Dermis microvascular lymphatic vessel endothelial cell (primary cell): Measurements from ENCODE around the gene MYH9. TPM values are rescaled to one million over a fixed set of nuclear protein-coding genes. Genes with fewer than 3 reads are reported as not detected.

Source experiments
- DNase-seq, 2 donors: peaks; one replicate each; pipeline versions ENCODE4 v3.0.0 to v3.0.0-alpha.2; 2010; ENCODE audit warnings: low read depth in 2 of 2
- total RNA-seq: library from RNA; depleted of rRNA; stranded (reverse); fragments of >200 nt; gene quantifications from 2 replicates; pipeline ENCODE4 v1.2.1, GENCODE V29; 2014

MYH9 gene
- total RNA-seq, 1 donor from 2014 or later = 455 TPM

DNA sequence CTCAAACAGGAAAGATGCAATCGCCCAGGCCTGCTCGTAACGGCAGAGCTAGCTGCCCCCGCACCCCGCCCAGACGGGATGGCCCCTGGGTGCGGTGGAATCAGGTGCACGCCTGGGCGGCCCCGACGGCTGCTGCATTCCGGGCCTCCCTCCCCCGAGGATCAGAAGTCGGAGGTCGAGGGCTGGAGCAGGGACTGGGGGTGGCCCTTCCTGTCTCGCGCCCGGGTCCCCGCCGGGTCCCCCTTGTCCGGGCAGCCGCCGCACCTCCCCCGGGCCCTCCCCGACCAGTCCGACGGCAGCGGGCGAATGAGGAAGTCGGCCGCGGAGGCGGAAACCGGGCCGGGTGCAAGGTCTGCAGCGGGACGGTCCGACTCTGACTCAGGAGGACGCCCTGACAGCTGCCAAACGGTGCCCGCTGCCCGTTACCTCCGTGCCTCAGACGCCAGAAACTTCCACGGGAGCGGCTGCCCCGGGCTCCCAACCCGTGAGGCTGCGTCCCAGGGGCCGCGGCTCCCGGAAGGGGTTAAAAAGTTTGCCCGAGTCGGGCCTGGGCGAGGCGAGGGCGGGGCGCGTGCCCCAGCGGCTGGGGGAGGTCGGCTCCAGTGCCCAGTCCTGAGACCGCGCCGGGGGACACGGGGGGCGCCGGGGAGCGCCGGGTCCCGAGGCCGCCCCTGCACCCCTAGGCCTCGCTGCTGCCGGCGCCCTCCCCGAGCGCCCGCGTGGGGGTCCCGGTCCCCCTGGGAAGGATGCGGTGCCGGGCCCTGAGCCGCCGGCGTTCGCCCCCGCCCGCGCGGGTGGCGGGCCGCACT is 663 bp downstream of the MYH9 start:
- DNase-seq = peak in 1 of 2 donors; percentile 61

DNA sequence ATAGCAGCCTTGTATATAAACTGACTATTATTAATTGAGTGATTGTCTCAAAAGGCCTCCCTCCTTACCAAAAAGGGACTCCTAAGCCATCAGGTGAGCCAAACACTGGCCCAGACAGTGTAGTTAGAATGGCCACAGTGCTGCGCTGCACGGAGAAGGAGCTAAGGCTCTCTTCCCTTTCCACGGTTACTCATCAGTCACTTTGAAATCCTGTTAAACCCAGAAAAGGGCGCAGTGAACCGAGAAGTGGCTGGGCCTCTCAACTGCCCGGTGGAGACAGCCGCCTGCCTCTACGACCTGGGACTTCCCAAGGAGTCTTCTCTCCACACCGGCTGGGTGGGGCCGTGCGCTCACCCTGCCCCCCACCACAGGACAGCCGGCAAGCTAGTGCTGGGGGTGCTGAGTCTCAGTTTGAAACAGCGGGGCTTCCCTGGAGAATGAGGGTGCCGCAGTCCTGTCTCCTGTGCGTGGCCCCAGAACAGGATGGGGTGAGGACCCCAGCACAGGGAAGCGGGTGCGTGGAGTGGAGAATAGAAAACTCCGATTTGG is 1.3 kb downstream of the MYH9 start:
- peak in 1 of 2 donors; percentile 43 for DNase-seq

- no peak for DNase-seq
These were observed 2.0 kb downstream of the MYH9 start for GRCh38 chr22:36385491-36386350.

DNA sequence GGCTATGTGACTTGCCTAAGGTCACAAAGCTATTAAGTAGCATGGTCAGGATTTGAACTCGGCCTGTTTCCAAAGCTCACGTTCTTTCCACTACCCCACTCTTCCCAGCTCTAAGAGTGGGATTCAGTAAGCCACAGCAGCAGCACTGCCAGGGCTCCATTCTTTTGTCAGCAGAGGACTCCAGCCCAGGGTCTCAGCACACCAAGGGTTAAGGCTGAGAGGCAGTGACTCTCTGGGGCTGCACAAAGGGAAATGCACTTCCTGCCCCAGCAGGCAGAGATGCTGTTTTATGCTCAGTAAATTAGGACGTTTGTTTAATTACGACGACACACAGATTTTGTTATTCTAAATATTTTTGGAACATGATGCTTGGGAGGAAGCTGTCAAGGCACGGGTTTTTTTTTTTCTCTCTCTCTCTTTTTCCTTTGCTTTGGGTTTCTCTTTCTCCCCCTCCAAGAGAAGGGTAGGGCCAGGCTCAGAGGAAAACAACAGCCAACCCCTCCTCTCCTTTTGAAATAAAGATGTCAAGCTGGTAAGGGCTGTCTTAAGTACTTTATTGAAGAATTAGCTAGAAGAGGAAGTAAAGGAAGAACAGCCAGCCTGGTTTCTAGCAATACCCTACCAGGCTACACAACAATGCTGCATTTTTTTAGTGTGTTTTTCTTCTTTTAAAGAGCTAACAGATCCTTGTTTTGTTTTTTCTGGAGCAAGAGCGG is 2.8 kb downstream of the MYH9 start:
- peak in 1 of 2 donors; percentile 53 for DNase-seq

GRCh38 chr22:36383110-36383581 is 4.6 kb downstream of the MYH9 start:
- DNase-seq = peak in 1 of 2 donors; percentile 71

DNA sequence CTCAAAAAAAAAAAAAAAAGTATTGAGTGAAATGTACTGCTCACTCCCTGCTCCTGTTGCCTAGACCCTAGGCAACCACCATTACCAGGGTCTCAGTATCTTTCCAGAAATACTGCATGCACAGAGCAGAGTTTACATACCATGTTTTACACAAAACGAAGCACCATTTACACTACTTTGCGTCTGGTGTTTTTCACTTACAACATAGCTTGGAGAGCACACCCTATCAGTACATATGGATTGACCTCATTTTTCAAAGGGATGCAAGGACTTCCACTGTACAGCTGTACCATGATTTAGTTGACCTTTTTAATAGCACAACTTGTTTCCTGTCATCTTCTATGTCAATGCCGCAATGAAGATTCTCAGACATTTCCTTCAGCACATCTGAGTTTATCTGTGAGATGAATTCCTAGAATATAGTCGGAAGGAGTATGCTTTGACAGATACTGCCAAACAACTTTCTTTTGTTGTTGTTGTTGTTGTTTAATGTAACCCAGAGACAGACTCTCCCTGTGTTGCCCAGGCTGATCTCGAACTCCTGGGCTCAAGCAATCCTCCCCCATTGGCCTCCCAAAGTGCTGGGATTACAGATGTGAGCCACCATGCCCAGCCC is 6.1 kb downstream of the MYH9 start:
- no peak for DNase-seq

GRCh38 chr22:36379593-36380361 is 8.0 kb downstream of the MYH9 start:
- DNase-seq = peak in 1 of 2 donors; percentile 46

DNA sequence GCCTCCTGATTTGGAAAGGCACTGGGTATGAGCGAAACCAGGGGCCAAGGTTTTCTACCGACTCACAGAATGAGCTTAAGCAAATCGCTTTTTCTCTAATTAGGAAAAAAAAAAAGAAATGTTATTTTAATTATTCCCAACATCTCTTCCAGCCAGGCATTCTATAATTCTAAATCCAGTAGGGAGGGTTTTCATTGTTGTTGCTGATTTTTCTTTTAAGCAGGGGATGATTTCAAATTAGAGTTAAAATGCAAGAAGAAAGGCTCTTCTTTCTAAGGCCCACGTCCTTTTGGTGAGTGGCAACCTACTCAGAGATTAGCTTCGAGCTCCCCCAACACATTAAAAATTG is 8.9 kb downstream of the MYH9 start:
- DNase-seq = no peak

DNA sequence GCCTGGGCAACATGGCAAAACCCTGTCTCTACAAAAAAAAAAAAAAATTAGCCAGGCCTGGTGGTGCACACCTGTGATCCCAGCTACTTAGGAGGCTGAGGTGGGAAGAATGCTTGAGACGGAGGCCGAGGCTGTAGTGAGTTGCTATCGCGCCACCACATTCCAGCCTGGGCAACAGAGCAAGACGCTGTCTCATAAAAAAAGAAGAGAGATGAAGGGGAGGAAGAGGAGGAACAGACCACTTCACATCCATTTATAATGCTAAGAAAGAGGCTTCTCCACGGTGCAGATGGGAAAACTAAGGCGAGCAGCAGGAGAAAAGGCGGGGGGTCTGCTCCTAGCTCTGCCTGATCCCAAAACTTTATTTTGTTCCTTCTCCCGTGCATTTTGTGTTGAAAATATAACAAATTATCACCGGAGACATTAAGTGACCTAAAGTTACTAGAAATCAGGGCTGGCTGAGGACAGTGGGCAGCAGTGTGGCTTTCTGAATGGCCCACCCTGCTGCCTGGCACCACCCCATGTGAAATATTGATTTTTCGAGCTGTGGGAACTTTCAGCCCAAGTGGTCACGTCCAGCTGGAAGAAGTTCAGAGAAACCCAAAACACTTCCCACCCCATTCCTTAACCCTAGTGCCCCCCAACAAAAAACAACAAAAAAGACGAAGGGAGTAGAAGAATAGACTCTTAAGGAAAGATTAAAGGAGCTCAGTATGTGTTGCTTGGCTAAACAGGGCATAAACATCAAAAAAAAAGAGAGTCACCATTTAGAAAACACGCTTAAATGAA is 9.5 kb downstream of the MYH9 start:
- DNase-seq = no peak

DNA sequence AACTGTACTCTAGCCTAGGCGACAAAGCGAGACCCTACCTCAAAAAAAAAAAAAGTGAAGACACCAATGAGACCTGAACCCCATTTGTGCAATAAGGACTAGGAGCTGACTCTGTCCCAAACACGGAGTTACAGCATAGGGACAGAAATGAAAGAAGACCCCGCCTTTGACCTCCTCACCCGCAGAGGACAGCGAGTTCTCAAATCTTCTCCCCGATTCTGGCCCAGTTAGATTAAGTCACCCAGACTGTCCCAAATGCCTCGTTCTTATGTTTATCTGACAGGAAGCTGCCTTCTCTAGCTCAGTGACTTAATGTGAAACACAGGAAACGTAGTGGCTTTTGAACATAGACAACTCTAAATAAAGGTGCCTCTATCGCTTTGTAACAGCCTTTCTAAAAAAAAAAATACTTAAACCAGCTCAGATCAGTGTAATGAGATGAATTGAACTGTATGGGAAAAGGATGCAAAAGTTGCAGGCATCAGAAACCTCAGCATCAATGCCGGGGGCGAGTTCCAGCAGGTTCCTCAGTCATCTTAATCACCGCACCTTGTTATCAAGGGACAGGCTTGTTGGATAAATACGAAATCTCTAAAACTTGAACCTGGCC is 10.6 kb downstream of the MYH9 start:
- DNase-seq = peak in 1 of 2 donors; percentile 53

DNA sequence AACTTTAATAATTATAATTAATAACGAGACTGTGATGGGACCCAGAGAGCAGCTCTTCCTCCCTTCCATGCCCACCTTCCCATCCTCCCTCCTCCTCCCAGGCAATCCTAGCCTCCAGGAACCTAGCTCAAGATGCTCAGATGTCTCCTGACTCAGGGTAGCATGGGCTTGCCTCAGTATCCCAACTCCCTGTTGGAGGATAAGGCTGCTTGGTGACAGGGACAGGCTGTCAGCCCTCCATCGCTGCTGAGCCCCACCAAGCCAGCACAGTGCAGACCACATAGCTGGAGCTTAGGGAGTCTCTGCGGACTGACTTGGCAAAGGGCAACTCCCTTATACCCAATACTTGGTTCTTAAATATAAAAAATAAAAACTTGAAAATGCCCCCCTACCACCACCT is 11.5 kb downstream of the MYH9 start:
- no peak for DNase-seq

- DNase-seq = no peak
These were observed 12.4 kb downstream of the MYH9 start for GRCh38 chr22:36375071-36375980.

GRCh38 chr22:36374603-36375024 is 13.2 kb downstream of the MYH9 start:
- peak in 1 of 2 donors; percentile 85 for DNase-seq

DNA sequence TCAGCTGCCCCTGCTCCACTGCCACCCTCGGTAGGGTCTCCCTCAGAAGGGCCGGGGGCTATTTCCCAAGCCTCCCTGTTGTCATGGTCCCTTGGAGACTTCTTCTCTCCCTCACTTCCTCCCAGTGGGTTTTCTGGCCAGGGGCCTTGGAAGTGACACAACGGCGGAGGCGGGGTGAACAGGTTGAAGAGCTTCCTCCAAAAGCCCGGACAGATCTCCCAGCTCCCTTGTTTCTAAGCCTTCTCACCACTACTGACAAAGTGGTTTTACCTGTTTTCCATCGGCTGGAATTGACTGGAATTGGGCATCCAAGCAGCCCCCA is 14.5 kb downstream of the MYH9 start:
- DNase-seq = no peak

- no peak for DNase-seq
These were observed 15.8 kb downstream of the MYH9 start for GRCh38 chr22:36371920-36372319.

DNA sequence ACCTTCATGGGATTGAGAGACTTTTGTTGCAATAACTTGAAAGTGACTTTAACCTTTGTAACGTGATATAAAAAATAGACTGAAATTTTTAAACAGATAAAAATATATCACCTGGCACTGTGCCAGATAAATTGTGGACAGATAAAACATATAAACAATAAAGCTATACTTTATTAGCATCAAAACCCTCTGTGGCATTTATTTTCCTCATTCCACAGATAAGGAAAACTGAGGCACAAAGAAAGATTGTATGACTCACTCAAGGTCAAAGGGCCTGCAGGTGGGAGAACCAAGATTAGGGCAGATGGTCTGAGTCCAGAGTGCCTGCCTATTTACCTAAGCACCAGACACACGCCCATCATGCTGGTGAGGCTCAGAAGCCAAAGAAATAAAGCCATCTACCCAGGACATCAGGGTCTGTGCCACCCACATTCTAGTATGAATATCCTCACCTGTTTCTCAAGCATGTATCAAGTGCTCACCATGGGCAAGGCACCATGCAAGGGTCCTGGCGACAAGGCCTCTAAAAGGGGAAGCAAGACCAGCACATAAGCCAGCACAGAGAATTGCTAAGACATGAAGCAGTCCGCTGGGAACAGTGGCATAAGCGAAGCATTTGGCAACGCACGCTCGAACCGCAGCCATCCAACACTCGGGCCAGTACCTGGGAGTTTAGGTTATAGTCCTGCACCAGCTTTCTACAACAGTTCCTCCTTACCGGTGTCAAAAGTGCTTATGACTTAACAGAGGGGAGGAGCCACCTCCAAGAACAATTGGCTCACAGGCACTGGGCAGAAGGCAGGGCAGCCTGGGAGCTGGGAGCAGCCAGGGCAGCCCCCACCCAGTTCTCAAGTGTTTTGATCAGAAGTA is 17.6 kb downstream of the MYH9 start:
- DNase-seq = peak in 1 of 2 donors; percentile 73
